B cell (primary cell): ENCODE results near the gene STX8.

Experiments
- CTCF ChIP-seq: fragments of 200-600 bp; IDR thresholded peaks from one replicate; pipeline ENCODE4 v1.8.0; 2022; ENCODE audit warnings: antibody characterized with exemption, mild to moderate bottlenecking
- EZH2 ChIP-seq: IDR thresholded peaks from 2 replicates; pipeline ENCODE4 v1.6.1; 2012; ENCODE audit warnings: borderline replicate concordance, low read depth, mild to moderate bottlenecking, moderate library complexity, low read length; ENCODE audit not compliant: insufficient read depth, poor library complexity, severe bottlenecking

- no peak for TF ChIP-seq CTCF
- no peak for TF ChIP-seq EZH2
Measured at GRCh38 chr17:9346296-9346926, 229.2 kb downstream of the STX8 start.
